ENCODE measurements around the gene ADCY2.

GRCh38 chr5:7576023-7576715 lies 180.2 kb downstream of the ADCY2 start:
- TF ChIP-seq, protein P1, sequence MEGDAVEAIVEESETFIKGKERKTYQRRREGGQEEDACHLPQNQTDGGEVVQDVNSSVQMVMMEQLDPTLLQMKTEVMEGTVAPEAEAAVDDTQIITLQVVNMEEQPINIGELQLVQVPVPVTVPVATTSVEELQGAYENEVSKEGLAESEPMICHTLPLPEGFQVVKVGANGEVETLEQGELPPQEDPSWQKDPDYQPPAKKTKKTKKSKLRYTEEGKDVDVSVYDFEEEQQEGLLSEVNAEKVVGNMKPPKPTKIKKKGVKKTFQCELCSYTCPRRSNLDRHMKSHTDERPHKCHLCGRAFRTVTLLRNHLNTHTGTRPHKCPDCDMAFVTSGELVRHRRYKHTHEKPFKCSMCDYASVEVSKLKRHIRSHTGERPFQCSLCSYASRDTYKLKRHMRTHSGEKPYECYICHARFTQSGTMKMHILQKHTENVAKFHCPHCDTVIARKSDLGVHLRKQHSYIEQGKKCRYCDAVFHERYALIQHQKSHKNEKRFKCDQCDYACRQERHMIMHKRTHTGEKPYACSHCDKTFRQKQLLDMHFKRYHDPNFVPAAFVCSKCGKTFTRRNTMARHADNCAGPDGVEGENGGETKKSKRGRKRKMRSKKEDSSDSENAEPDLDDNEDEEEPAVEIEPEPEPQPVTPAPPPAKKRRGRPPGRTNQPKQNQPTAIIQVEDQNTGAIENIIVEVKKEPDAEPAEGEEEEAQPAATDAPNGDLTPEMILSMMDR (conservative IDR thresholded peaks at IDR 0.05; ENCODE audit: low read length): no peak
- no peak for TF ChIP-seq EZH2phosphoT487 (IDR thresholded peaks at IDR 0.05; ENCODE audit: borderline replicate concordance, low read depth, low read length)

All from OCI-LY7 (cell line).